HG03521 (cell line): ENCODE measurements around the gene GBP3.
"Not testable (repeated sequence)": the region's sequence is repeated elsewhere in the genome, so short reads cannot be mapped to it uniquely, and the experiment has no call there.

Source experiments
- ATAC-seq: cut with Tn5 transposase; IDR thresholded peaks from one replicate; pipeline ENCODE4 v1.9.1; 2021; ENCODE audit warnings: mild to moderate bottlenecking, moderate library complexity; ENCODE audit not compliant: unreplicated experiment

The GBP3 gene, protein sequence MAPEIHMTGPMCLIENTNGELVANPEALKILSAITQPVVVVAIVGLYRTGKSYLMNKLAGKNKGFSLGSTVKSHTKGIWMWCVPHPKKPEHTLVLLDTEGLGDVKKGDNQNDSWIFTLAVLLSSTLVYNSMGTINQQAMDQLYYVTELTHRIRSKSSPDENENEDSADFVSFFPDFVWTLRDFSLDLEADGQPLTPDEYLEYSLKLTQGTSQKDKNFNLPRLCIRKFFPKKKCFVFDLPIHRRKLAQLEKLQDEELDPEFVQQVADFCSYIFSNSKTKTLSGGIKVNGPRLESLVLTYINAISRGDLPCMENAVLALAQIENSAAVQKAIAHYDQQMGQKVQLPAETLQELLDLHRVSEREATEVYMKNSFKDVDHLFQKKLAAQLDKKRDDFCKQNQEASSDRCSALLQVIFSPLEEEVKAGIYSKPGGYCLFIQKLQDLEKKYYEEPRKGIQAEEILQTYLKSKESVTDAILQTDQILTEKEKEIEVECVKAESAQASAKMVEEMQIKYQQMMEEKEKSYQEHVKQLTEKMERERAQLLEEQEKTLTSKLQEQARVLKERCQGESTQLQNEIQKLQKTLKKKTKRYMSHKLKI

DNA sequence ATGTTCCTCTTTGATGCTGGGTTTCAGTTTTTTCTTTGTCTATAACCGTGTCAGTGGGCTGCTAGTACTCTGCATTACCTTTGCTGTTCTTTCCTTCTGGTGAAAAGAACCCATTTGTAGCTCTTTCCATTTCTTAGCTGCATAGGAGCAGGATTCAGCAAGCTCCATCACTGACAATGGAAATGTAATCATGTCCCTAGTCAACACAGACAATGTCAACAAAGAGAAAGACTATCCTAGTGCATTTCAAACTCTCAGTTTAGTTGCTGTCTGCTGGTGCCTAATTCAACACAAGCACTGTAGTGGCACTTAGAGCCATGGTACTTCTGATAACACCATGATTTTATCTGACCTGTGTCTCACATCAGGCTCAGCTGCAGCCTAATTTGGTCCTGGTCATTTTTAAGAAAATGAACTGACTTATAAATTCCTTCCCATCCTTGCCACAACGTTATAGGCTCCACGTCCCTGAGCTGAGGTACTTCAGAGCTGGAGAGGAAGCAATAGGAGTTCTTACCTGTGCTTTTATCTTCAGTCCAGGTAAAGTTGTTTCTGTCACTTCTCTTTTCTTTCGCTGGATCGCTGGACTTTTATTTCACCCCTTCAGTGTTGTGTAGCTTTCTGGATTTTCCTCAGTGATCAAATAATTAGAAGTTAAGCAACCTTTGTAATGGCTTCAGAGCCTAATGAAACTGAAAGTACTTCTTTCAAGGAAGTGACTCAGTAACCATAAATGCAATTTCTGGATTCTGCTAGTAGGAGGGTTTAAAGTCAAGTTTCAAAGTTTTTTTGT, at the start of gene GBP3:
TSS of gene GBP3 (minus strand) at position 700 of the 793 bp plus-strand sequence. CDS start 2,145 bp downstream, outside the sequence.
- peak; percentile 63 for ATAC-seq

DNA sequence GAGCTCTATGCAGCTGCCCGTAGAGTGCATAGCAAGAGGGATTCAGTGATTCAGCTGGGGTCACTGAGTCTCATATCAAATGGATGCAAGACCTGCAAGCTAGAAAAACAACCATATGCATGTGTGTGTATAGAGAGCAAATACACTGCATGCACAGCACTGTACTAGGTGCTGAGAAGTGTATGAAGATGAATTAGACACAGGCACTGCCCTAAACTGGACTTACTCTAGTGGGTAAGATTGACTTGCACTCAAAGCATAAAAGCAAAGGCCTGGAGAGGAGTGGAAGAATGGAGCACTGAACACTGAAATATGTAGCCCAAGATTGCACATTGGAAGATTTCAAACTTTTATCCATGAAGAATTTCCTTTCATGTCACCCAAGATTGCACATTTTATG, 47.8 kb upstream of the GBP3 start:
- ATAC-seq = no peak

DNA sequence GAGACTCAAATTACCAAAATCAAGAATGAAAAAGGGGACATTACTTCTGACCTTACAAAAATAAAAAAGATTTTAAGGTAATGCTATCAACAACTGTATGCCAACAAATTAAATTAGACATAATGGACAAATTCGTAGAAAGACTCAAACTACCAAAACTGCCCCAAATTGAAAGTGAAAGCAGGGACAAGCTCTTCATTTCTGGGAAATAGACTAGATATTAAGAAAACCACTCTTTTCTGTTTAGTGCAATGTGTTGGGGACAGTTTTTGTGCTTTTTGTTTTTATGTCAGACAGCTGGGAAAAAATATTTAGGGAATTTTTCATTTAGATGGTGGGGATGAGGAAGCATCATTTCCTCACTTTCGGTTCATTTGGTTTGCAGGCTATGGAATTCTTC, 47.3 kb upstream of the GBP3 start:
- no peak for ATAC-seq

DNA sequence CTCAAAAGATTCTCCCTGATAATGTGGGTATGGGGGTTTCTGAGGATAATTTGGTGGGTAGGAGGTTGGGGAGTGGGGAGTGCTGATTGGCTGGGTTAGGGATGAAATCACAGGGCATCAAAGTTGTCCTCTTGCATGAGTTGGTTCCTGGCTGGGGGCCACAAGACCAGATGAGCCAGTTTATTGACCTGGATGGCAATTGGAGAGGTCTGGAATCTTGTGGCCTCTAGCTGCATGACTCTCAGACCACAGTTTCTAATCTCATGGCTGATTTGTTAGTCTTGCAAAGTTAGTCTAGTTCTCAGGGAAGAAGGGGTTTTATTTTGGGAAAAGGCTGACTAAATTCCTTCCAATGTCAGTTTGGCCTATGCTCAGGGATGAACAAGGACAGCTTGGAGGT, 45.6 kb upstream of the GBP3 start:
- no peak for ATAC-seq

DNA sequence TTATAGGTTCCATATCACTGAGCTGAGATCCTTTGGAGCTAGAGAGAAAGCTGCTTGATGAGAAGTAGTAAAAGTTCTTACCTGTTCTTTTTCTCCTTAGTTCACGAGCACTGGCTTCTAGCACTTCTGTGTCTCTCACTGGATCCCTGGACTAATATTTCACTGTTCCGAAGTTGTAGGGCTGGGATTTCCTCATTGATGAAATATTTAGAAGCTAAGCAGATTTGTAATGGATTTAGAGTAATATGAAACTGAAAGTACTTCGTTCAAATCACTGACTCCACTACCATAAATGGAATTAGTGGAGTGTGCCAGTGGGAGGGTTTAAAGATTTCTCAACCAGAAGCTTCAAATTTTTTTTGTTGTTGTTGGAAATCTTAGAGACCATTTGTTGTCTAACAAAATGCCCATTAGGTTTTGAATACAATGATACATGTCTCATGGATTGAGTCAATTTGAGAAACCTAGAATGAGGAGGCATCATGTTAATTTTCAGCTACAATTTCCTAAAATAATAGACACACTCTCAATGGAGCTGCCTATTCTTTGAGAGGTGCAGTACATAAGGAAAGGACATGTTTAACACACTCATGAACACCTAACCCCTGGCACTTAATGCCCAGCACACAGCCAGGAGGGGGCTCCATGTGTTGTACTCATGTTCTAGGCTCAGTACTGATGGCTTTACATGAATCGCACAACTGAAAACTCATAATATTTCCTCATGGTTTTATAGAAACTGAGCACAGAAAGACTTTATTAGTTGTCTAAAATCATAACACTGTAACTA, 42.6 kb upstream of the GBP3 start, which contains the start of gene GBP1:
TSS of gene GBP1 (minus strand) at position 130 of the 790 bp plus-strand sequence. CDS start 1,974 bp downstream, outside the sequence.
- ATAC-seq = peak; percentile 55

DNA sequence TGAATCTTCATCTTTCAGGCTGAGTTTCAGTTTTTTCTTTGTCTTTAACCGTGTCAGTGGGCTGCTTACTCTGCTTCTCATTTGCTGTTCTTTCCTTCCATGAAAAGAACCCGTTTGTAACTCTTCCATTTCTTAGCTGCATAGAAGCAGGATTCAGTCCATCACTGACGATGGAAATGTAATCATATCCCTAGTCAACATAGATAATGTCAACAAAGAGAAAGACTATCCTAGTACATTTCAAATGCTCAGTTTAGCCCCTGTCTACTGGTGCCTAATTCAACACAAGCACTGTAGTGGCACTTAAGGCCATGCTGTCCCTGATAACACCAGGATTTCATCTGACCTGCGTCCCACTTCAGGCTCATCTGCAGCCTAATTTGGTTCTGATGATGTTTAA, 42.0 kb upstream of the GBP3 start:
- ATAC-seq = peak; percentile 39

DNA sequence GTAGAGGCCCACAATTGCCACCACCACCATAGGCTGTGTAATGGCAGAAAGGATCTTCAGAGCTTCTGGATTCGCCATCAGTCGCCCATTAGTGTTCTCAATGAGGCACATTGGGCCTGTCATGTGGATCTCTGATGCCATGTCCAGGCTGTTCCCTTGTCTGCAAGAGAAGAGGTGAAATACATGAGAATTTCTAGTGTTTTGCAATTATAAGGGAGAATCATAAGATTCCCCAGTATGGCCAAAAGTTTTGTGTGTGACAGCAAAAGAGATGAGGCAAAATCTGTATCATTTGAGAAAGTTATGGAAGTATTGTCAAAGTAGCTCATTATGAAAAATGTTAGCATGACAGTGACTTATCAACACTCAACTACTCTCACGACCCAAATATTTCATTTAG, 40.4 kb upstream of the GBP3 start:
- ATAC-seq = no peak

DNA sequence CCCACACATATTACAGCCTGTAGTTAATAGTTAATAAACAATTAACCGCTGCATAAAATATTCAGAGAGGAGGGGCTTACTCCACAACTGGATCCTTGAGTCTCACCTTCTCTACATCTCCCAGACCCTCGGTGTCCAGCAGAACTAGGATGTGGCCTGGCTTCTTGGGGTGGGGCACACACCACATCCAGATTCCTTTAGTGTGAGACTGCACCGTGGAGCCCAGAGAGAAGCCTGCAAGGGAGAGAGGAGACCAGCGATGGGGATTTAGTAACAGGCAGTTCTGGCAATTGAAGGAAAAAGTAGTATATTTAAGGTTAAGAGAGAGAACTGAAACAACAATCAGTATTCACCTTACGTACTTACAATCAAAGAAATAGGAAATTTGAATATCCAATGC, 37.4 kb upstream of the GBP3 start:
- ATAC-seq = no peak

DNA sequence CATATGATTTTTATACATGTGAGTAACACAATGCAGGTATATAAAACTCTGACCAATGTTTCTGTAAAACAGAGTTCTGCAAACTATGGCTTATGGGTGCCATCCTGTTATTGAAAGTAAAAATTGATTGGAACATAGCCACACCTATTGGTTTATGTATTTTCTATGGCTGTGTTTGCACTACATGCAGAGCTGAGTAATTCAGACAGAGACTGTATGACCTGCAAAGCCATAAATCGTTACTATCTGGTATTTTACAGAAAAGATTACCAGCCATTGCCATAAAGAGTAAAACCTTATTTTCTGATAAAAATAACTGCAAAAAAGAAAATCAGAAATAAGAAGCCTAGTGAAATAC, 29.3 kb upstream of the GBP3 start:
- ATAC-seq = no peak

DNA sequence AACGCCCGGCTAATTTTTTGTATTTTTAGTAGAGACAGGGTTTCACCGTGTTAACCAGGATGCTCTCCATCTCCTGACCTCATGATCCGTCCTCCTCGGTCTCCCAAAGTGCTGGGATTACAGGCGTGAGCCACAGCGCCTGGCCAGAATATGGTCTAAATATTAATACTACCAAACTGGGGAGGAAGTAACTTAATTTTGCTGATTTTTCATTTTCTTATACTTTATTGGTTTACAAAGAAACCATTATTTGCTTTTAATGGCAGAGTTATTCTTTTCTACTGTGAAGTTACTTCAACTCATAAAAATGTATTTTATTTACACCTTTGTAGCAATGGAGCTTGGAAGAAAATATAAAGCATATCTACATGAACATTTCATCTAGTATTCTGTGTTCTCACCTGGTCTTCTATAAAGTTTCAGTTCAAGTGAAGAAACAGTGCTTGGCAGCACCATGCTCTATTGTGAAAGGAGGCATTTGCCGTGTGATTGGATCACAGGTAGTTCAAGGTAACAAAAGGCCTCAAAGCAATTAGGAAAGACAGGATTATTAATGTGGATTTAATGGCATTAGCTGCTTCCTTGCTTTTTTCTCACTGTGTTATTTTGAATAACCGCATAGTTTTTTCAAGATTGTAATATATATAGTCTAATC, 28.8 kb upstream of the GBP3 start:
- ATAC-seq = no peak

DNA sequence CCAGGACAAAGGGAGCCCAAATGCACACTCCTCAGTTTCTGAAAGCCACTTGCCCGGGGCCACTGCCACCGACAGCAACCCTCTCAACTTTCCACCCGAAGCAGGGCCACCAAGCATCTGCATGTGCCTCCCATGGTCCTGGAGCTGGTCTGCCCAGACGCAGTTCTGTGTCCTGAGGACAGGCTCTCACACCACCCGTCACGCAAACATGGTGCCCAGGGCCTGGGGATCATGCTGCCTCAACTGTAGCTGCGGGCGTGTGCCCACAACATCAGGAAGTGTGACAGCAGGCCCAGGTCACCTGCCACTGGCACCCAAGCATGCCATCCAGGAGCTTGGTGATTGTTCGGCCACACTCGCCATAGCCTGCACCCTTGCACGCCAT, 28.0 kb upstream of the GBP3 start:
- ATAC-seq = no peak

DNA sequence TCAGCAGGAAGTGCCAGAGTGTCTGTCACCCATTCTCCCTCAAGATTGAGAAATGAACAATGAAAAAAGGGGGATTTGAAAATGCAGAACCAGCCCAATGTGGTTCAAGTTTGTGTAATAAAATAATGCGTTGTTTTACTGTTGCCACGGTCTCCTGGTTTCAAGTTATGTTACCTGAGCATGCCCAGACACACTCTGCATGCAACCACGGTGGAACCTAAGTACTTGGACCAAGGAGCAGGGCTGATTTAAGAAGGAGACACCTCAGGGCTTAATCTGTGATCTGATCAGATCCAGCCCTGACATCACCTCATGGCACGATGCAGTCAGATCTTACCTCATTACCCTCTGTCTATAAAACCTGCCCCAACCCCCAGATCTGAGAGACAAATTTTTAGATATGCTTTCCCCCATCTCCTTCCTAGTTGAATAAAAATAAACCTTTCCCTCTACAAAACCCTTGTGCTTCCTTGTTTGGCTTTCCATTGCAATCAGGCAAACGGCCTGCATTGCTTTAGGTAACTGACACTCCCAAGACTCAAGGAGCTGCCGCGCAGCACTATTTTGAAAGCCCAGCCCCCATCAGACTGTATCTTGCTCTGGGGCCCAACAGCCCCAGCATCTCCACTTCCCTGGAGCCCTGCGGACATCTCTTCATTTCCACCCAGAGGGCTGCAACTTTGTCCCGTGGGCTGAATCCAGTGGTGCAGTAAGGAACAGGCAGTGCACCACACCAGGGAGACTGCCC, 27.4 kb upstream of the GBP3 start:
- ATAC-seq = not testable (repeated sequence)

DNA sequence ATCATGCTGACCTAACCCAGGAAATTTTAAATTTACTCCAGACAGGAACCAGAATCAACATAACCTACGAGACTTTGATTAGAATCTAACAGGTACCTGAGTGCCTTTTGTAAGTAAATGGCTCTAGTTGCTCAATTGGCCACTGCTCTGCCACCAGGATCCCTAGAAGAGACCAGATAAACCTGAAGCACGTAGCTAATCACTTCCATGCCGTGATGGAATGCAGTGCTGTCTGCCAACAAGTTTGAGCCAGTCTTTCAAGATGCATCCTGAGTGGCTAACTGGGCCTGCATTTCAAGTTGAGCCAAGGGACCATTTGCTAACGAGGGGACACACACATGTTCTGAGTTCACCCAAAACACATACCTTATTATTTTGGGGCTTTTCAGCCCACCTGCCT, 26.5 kb upstream of the GBP3 start:
- not testable (repeated sequence) for ATAC-seq

DNA sequence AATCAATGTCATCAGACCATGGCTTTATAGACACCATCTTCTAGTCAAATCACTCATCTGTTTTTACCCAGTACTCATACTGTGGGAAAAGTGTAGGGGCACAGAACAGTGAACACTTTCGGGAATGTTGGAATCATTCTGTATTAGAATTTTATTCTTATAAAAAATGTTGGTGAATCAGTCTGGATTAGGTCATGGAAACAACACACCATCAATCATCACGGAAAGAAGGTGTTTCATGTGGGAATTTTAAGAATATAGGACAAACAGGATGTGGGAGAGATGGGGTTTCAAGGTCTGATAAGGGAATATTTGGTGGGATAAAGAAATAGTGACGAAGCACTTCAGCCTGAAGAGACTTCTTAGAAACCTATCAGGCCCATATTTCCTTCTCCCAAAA, 25.1 kb upstream of the GBP3 start:
- ATAC-seq = no peak

DNA sequence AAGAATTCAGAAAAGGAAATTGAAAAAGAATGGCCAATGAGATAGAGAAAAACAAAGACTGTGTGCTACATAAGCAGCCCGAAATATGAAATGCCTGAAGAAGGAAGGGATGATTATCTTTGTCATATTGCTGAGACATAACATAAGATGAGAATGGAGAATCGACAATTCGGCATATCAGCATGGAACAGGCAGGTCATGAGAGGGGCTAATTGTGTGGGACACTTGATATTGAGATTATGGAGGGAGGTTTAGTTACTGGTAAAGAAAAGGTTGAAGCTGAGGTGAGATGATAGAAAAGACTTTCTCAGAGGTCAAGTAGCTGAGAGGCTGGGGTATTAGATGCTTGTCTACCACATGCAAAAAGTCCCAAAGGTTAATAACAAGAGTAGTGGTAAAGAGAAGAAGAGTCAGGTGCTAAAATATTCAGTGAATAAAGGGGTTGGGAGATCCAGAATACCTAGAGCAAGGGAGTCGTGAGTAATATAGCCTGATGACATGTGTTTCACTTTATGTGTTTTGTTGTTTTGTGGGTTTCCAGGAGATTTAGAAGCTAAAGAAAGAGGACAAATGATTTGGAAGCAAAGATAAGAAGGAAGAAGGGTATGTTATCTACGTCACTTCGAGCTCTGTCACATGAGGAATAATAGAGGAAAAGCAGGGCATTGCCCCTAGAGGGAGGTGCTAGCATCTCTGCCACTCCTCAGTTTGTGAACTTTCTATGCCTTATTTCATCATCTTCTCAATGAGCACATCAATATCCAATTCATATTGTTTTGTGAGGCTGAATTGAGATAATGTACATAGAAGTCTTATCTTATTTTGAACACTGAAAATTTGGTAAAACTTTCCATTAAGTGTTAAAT, 23.9 kb upstream of the GBP3 start:
- not testable (repeated sequence) for ATAC-seq

DNA sequence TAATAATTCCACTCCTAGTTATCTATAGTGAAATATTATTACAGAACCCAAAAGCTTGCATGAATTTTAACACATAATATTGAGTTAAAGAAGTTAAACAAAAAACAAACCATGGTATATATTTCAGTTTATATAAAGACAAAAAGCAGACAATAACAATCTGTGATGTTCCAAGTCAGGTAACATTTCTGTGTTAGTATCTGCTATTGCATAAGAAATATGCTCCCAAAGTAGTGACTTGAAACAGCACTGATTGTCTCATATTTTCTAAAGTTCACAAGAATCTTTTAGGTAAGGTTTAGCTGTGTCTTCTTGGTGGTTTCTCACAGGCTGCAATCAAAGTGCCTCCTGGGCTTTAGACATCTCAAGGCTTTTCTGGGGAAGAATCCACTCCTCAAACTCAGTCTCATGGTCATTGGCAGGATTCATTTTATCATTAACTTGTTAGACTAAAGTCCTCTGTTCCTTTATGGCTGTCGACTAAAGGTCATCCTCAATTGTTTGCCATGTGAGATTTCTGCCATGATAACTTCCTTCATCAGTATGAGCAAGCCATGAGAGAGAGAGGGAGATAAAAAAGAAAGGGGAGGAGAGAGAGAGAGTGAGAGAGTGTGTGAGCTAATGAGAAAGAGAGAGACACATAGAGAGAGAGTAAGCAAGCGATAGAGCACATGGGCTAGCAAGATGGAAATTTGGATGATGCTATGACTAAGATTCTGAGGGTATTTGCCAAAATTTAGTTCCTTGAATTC, 22.5 kb upstream of the GBP3 start:
- ATAC-seq = no peak

DNA sequence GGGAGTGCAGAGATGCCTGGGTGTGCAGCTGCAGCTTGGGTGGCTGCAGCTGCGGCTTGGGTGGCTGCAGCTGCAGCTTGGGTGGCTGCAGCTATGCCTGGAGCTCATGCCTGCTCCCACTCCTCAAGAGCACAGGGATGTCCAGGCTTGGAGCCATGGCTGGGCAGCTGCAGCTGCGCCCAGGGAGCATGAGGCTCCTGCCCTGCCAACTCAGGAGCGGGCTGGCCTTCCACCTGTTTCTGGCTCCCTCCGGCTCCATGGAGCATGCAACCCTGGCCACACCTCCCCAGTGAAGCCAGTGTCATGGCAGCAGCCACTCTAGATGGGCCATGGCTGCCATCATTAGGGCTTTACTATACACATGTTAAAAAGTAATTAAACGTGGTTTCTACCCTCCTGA, 21.3 kb upstream of the GBP3 start:
- ATAC-seq = no peak

DNA sequence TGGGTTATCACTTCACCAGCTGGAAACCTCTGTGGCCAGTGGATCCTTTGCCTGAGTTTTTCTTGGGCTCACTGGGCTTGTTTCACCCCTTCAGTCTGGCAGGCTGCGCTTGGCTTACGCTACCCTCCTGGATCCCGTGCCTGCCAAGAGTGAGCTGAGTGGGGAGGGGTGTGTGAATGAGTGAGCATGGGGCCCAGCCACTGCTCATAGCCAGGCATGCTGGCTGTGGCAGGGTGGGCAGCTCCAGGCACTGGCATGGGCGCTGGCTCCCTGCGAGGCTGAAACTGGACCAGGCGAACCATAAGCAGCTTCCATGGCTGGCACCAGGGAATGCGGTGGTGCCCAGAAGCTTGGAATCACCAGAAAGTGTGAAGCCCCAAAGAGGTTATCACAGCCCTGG, 19.8 kb upstream of the GBP3 start:
- ATAC-seq = no peak
